HepG2 (cell line): ENCODE measurements around the gene WWP2. TPM values are rescaled to one million over a fixed set of nuclear protein-coding genes. Genes with fewer than 3 reads are reported as not detected.

Experiments used
- ATAC-seq: fragments of 200-7000 bp; cut with Tn5 transposase; 3 replicates; pipeline ENCODE4 v1.9.1; 2020; ENCODE audit warnings: mild to moderate bottlenecking, moderate library complexity
- BruUV-seq: library from RNA; stranded (reverse); fragments of 400-500 nt; replicated peaks from 2 replicates; lab custom pipeline; 2021; lab: Mats Ljungman, UMichigan
- CTCF ChIA-PET: fragments of 300-600 bp; formaldehyde crosslinking; extraction: SDS; loops from one replicate; lab custom pipeline; 2021; ENCODE audit warnings: low total read pairs, inconsistent platforms, low intra/inter-chr PET ratio; lab: Yijun Ruan, JAX
- POLR2A ChIA-PET: fragments of 350-600 bp; sonication (Branson Sonifier 250); formaldehyde crosslinking; loops from one replicate; lab custom pipeline; 2020; ENCODE audit warnings: antibody characterized with exemption, inconsistent platforms; lab: Yijun Ruan, JAX
- DNase-seq: peaks from one replicate; pipeline ENCODE4 v3.0.0-alpha.2; 2015; ENCODE audit warnings: low spot score
- FAIRE-seq: peaks from 3 replicates; lab custom pipeline; 2011; peaks lifted over from hg19 to GRCh38; lab: Jason Lieb, UNC
- H2AFZ ChIP-seq: one replicate; pipeline ENCODE4 v1.6.1; 2011; ENCODE audit warnings: low read length, inconsistent platforms
- H3K27ac ChIP-seq: fragments of 300-600 bp; 3 replicates; pipeline ENCODE4 v1.8.0; 2011; ENCODE audit warnings: mixed run types, mild to moderate bottlenecking, mixed read lengths, low read length, inconsistent platforms; ENCODE audit not compliant: insufficient read depth; ENCODE audit errors: extremely low read length
- H3K27me3 ChIP-seq, 2 experiments: fragments of 200-600 bp in 1 of 2; 2 replicates in 1 of 2; 3 replicates in 1 of 2; pipeline versions ENCODE4 v1.6.0 to v1.8.0; 2011; ENCODE audit warnings: low read length in 2 of 2, mild to moderate bottlenecking in 2 of 2, moderate library complexity in 2 of 2, inconsistent platforms in 1 of 2; ENCODE audit not compliant: insufficient read depth in 2 of 2, control insufficient read depth in 1 of 2
- H3K36me3 ChIP-seq, 2 experiments: fragments of 200-600 bp in 1 of 2; replicated peaks in 1 of 2; 2 replicates in 1 of 2; 3 replicates in 1 of 2; pipeline versions ENCODE4 v1.5.1 to v1.8.0; 2011; ENCODE audit warnings: low read length in 2 of 2, inconsistent platforms in 1 of 2; ENCODE audit not compliant: insufficient read depth in 2 of 2, control insufficient read depth in 1 of 2
- H3K4me1 ChIP-seq: 2 replicates; pipeline ENCODE4 v1.5.1; 2012; ENCODE audit warnings: low read length, inconsistent platforms; ENCODE audit not compliant: insufficient read depth
- H3K4me2 ChIP-seq: 2 replicates; pipeline ENCODE4 v1.6.0; 2011; ENCODE audit warnings: low read depth, low read length, inconsistent platforms
- H3K4me3 ChIP-seq, 3 experiments: fragments of 200-600 bp in 1 of 3; sonication (generic), shearing (Covaris generic) in 1 of 3; replicated peaks in 1 of 3; 2 replicates each; pipeline ENCODE4 v1.5.1; 2011 to 2016; ENCODE audit warnings: low read length in 3 of 3, inconsistent platforms in 2 of 3, low read depth in 2 of 3, mild to moderate bottlenecking in 2 of 3, control low read depth in 1 of 3, mixed read lengths in 1 of 3; ENCODE audit not compliant: insufficient read depth in 1 of 3
- H3K79me2 ChIP-seq: one replicate; pipeline ENCODE4 v1.6.1; 2011; ENCODE audit warnings: low read length, inconsistent platforms; ENCODE audit not compliant: insufficient read depth
- H3K9ac ChIP-seq: 2 replicates; pipeline ENCODE4 v1.6.0; 2011; ENCODE audit warnings: mild to moderate bottlenecking, low read depth, low read length, inconsistent platforms; ENCODE audit not compliant: insufficient read depth
- H3K9me3 ChIP-seq: 2 replicates; pipeline ENCODE4 v1.5.1; 2012; ENCODE audit warnings: mild to moderate bottlenecking, low read length
- H4K20me1 ChIP-seq: 2 replicates; pipeline ENCODE4 v1.6.0; 2011; ENCODE audit warnings: inconsistent platforms, mild to moderate bottlenecking, low read length, moderate library complexity; ENCODE audit not compliant: insufficient read depth
- ARID5B ChIP-seq: IDR thresholded peaks from 2 replicates; pipeline ENCODE4 v1.4.0; 2020; ENCODE audit warnings: mild to moderate bottlenecking, missing genetic modification reagents
- BRCA1 ChIP-seq: sonication (generic); formaldehyde crosslinking; IDR thresholded peaks from 2 replicates; pipeline ENCODE4 v1.4.0; 2020; ENCODE audit warnings: missing genetic modification reagents
- CC2D1A ChIP-seq: sonication (generic); formaldehyde crosslinking; IDR thresholded peaks from 2 replicates; pipeline ENCODE4 v1.8.1; 2023; ENCODE audit warnings: mild to moderate bottlenecking, missing genetic modification reagents
- E2F5 ChIP-seq: sonication (generic); formaldehyde crosslinking; conservative IDR thresholded peaks from 2 replicates; pipeline ENCODE4 v1.4.0; 2020; ENCODE audit warnings: missing genetic modification reagents
- ESRRA ChIP-seq: sonication (generic); formaldehyde crosslinking; IDR thresholded peaks from 2 replicates; pipeline ENCODE4 v1.5.1; 2020; ENCODE audit warnings: mild to moderate bottlenecking, low read depth, missing genetic modification reagents
- ETV5 ChIP-seq: IDR thresholded peaks from 2 replicates; pipeline ENCODE4 v1.6.1; 2018; ENCODE audit warnings: missing biosample characterization, missing genetic modification reagents, inconsistent platforms, borderline replicate concordance
- HOMEZ ChIP-seq: IDR thresholded peaks from 2 replicates; pipeline ENCODE4 v1.6.1; 2016; ENCODE audit warnings: low read depth
- ZNF562 ChIP-seq: sonication (generic); formaldehyde crosslinking; IDR thresholded peaks from 2 replicates; pipeline ENCODE4 v1.8.0; 2022; ENCODE audit warnings: missing genetic modification reagents, borderline replicate concordance
- ZNF639 ChIP-seq: conservative IDR thresholded peaks from 2 replicates; pipeline ENCODE4 v1.6.1; 2018; ENCODE audit warnings: missing genetic modification reagents
- ZNF678 ChIP-seq: sonication (generic); formaldehyde crosslinking; IDR thresholded peaks from 2 replicates; pipeline ENCODE4 v1.4.0; 2020; ENCODE audit warnings: mild to moderate bottlenecking, missing genetic modification reagents
- ZNF746 ChIP-seq: sonication (generic); formaldehyde crosslinking; IDR thresholded peaks from 2 replicates; pipeline ENCODE4 v1.8.0; 2022; ENCODE audit warnings: mild to moderate bottlenecking, missing genetic modification reagents
- ZNF749 ChIP-seq: sonication (generic); formaldehyde crosslinking; IDR thresholded peaks from 2 replicates; pipeline ENCODE4 v1.8.0; 2022; ENCODE audit warnings: mild to moderate bottlenecking, missing genetic modification reagents, moderate library complexity, borderline replicate concordance
- ZNF768 ChIP-seq: sonication (generic); formaldehyde crosslinking; IDR thresholded peaks from 2 replicates; pipeline ENCODE4 v1.4.0; 2020; ENCODE audit warnings: missing genetic modification reagents
- WGBS: methylation state at CpG from one replicate; pipeline ENCODE4 v1.1.6; 2017; ENCODE audit warnings: low lambda C conversion rate; 5-methylcytosine and 5-hydroxymethylcytosine counted together
- in situ Hi-C: cut with HindIII; loops from 2 replicates; pipeline ENCODE4 v1.10.0; 2017; ENCODE audit warnings: low pct_unique_long_range_greater_than_20kb; ENCODE audit not compliant: extremely low pct_ligation_motif_present
- intact Hi-C: fragments of 100-400 bp; cut with micrococcal nuclease; formaldehyde crosslinking; loops from one replicate; pipeline ENCODE4 v1.10.0; 2022; ENCODE audit not compliant: unreplicated experiment
- polyA plus RNA-seq, 8 experiments: library from polyadenylated mRNA; depleted of rRNA in 3 of 8; stranded (reverse) in 7 of 8; unstranded in 1 of 8; fragments of >200 nt; fragmentation: Illumina TruSeq in 4 of 8; extraction: Trizol in 4 of 8; gene quantifications; 2 replicates each; pipeline versions ENCODE4 v1.2.1 to v1.2.3, GENCODE V29; 2011 to 2016; ENCODE audit warnings: low read depth in 4 of 8, missing spikeins in 1 of 8, mixed read lengths in 1 of 8; ENCODE audit not compliant: insufficient read depth in 1 of 8
- total RNA-seq, 5 experiments: library from RNA; depleted of rRNA; stranded (reverse); fragments of >200 nt; fragmentation: Illumina TruSeq; extraction: Trizol; gene quantifications; 2 replicates each; pipeline ENCODE4 v1.2.3, GENCODE V29; 2016; ENCODE audit warnings: low read depth in 1 of 5

WWP2 gene
- total and polyA plus RNA-seq, 2 of the 13 experiments (the other 11 are each of a cell fraction or from before 2014, with no cell fraction given): 11.4 to 28.2 TPM

GRCh38 chr16:69844441-69844840, 82.3 kb downstream of the WWP2 start:
- 80% methylated on average over 8 of the region's 8 CpGs for WGBS
- no peak for FAIRE-seq

More at GRCh38 chr16:69844441-69844840, 82.3 kb downstream of the WWP2 start:
- H3K4me3 ChIP-seq: no peak overlapping the region
- H2AFZ ChIP-seq: no peak overlapping the region
- peaks cover 4 to 25% of the 10 kb centered on the region in 2 experiments; a peak in 4 of 5 replicates for H3K36me3 ChIP-seq
- no peaks in the 10 kb centered on the region for H4K20me1 ChIP-seq
- no peak overlapping the region for H3K9ac ChIP-seq
- intact Hi-C loops: no loop called here
- TF ChIP-seq ZNF678 (CRISPR knock-in tag) (no peak), ARID5B (CRISPR knock-in tag) (peak; percentile 58), ETV5 (CRISPR knock-in tag) (peak; percentile 23; the same call in 1 of the 2 replicates), ZNF749 (CRISPR knock-in tag) (no peak), BRCA1 (CRISPR knock-in tag) (no peak), ZNF639 (no peak), ZNF768 (CRISPR knock-in tag) (no peak), HOMEZ (peak; percentile 58; the same call in 1 of the 2 replicates), ESRRA (0 out of 2 replicates have a peak, but pooled peaks have one; percentile 3), ZNF562 (CRISPR knock-in tag) (no peak), ZNF746 (CRISPR knock-in tag) (no peak), CC2D1A (CRISPR knock-in tag) (no peak), E2F5 (CRISPR knock-in tag) (no peak)
- TF ChIP-seq, all 625 proteins: peak for 4
- Histone ChIP-seq H3K79me2 (no peaks in the 10 kb centered on the region), H3K4me2 (no peak overlapping the region), H3K27ac (peak overlapping the region; percentile 34), H3K9me3 (no peaks in the 10 kb centered on the region), H3K27me3 (no peaks in the 10 kb centered on the region), H3K4me1 (peaks cover 73% of the 10 kb centered on the region)
- no TSS peak for BruUV-seq
- ATAC-seq: no peak
- in situ Hi-C loops: no loop called here
- no peak for DNase-seq
- ChIA-PET CTCF (no interaction called here), POLR2A (no interaction called here)
